Spleen (tissue), 7 donors: ENCODE measurements around the gene XYLT1.

Experiments
- CTCF ChIP-seq, 11 experiments: fragments of 200-600 bp in 7 of 11; fragments of 450-650 bp in 4 of 11; sonication (generic) in 4 of 11; IDR thresholded peaks in 8 of 11; conservative IDR thresholded peaks in 3 of 11; 1 replicate in 7 of 11; 2 replicates in 4 of 11; pipeline versions ENCODE4 v1.4.0 to v1.8.0; 2016 to 2021; ENCODE audit warnings: antibody characterized with exemption in 11 of 11, inconsistent platforms in 4 of 11, mild to moderate bottlenecking in 1 of 11
- POLR2A ChIP-seq, 3 donors: fragments of 450-650 bp; IDR thresholded peaks; one replicate each; pipeline ENCODE4 v1.5.1; 2017; ENCODE audit warnings: antibody characterized with exemption in 3 of 3, mild to moderate bottlenecking in 1 of 3
- POLR2AphosphoS5 ChIP-seq, 3 donors: sonication (generic); formaldehyde crosslinking; IDR thresholded peaks; one replicate each; pipeline ENCODE4 v1.5.1; 2017; ENCODE audit warnings: antibody characterized with exemption in 3 of 3
- donor health status: DM: no; HTN: no; CAD: no; lungs with moderate emphysema.
- donor health status: DM: no; HTN: no; CAD: no.
- donor health status: DM: no; HTN: no; CAD: no.

GRCh38 chr16:17304491-17305119 lies 166.2 kb downstream of the XYLT1 start:
- no peak for TF ChIP-seq CTCF (IDR thresholded peaks at IDR 0.05 in 8 of 11, conservative IDR thresholded peaks at IDR 0.05 in 3 of 11)
- TF ChIP-seq POLR2AphosphoS5 (IDR thresholded peaks at IDR 0.05), result no peak
- TF ChIP-seq POLR2A (IDR thresholded peaks at IDR 0.05), result no peak
